Caco-2 (cell line): Measurements from ENCODE around the gene LGALS3. TPM values are rescaled to one million over a fixed set of nuclear protein-coding genes. Genes with fewer than 3 reads are reported as not detected.

Source experiments
- BruUV-seq: library from RNA; stranded (reverse); fragments of 400-500 nt; replicated peaks from 2 replicates; lab custom pipeline; 2021; lab: Mats Ljungman, UMichigan
- CTCF ChIA-PET: fragments of 300-600 bp; sonication (Branson Sonifier 250); formaldehyde crosslinking; loops from one replicate; lab custom pipeline; 2022; ENCODE audit warnings: antibody characterized with exemption; lab: Charles Lee
- POLR2A ChIA-PET: fragments of 300-600 bp; sonication (Branson Sonifier 250); formaldehyde crosslinking; loops from one replicate; lab custom pipeline; 2022; ENCODE audit warnings: antibody characterized with exemption; lab: Charles Lee
- DNase-seq, 2 experiments: peaks; one replicate each; pipeline versions ENCODE4 v3.0.0 to v3.0.0-alpha.2; 2020 to 2022
- H3K27me3 ChIP-seq: replicated peaks from 2 replicates; pipeline ENCODE4 v1.6.0; 2011; ENCODE audit warnings: low read length; ENCODE audit not compliant: control insufficient read depth, insufficient read depth
- H3K36me3 ChIP-seq: 2 replicates; pipeline ENCODE4 v1.5.1; 2011; ENCODE audit warnings: low read length; ENCODE audit not compliant: control insufficient read depth, insufficient read depth
- H3K4me1 ChIP-seq: fragments of 250-450 bp; sonication (Bioruptor Pico); 2 replicates; pipeline ENCODE4 v1.5.1; 2020; ENCODE audit warnings: mild to moderate bottlenecking
- H3K4me3 ChIP-seq: 2 replicates; pipeline ENCODE4 v1.5.1; 2011; ENCODE audit warnings: low read depth, mild to moderate bottlenecking, control low read depth, low read length
- H3K9me3 ChIP-seq: fragments of 250-450 bp; sonication (Bioruptor Pico); 2 replicates; pipeline ENCODE4 v1.5.1; 2020; ENCODE audit warnings: mild to moderate bottlenecking, moderate library complexity
- H3K27ac Mint-ChIP-seq: one replicate; pipeline ENCODE4 v1.8.0; 2022; ENCODE audit warnings: mixed read lengths; ENCODE audit not compliant: unreplicated experiment
- H3K27me3 Mint-ChIP-seq: one replicate; pipeline ENCODE4 v1.8.0; 2022; ENCODE audit warnings: mixed read lengths; ENCODE audit not compliant: insufficient read depth, unreplicated experiment
- H3K36me3 Mint-ChIP-seq: one replicate; pipeline ENCODE4 v1.8.0; 2022; ENCODE audit warnings: mild to moderate bottlenecking, mixed read lengths; ENCODE audit not compliant: insufficient read depth, unreplicated experiment
- H3K4me1 Mint-ChIP-seq: one replicate; pipeline ENCODE4 v1.8.0; 2022; ENCODE audit warnings: low read depth, mixed read lengths; ENCODE audit not compliant: unreplicated experiment
- H3K4me3 Mint-ChIP-seq: one replicate; pipeline ENCODE4 v1.8.0; 2022; ENCODE audit warnings: mild to moderate bottlenecking, moderate library complexity, mixed read lengths; ENCODE audit not compliant: unreplicated experiment
- H3K9me3 Mint-ChIP-seq: one replicate; pipeline ENCODE4 v1.8.0; 2022; ENCODE audit warnings: mixed read lengths; ENCODE audit not compliant: unreplicated experiment
- CTCF ChIP-seq, 2 experiments: fragments of 200-600 bp in 1 of 2; IDR thresholded peaks; 1 replicate in 1 of 2; 2 replicates in 1 of 2; pipeline versions ENCODE4 v1.5.1 to v1.8.0; 2011 to 2022; ENCODE audit warnings: antibody characterized with exemption in 1 of 2, control low read depth in 1 of 2, inconsistent platforms in 1 of 2, low read depth in 1 of 2, low read length in 1 of 2, mild to moderate bottlenecking in 1 of 2, moderate library complexity in 1 of 2; ENCODE audit not compliant: insufficient read depth in 1 of 2, severe bottlenecking in 1 of 2, unreplicated experiment in 1 of 2
- intact Hi-C: fragments of 100-400 bp; cut with micrococcal nuclease; formaldehyde crosslinking; loops from one replicate; pipeline ENCODE4 v1.10.0; 2022; ENCODE audit not compliant: unreplicated experiment
- total RNA-seq: library from RNA; stranded (reverse); gene quantifications from 2 replicates; pipeline ENCODE4 v1.2.3, GENCODE V29; 2022

LGALS3 gene
- total RNA-seq, 1 experiment from 2014 or later = 206 TPM

- Mint-ChIP-seq H3K4me3 (no peak overlapping the region), H3K27ac (no peak overlapping the region), H3K4me1 (no peaks in the 10 kb centered on the region), H3K36me3 (peaks cover 40% of the 10 kb centered on the region), H3K27me3 (no peaks in the 10 kb centered on the region), H3K9me3 (no peaks in the 10 kb centered on the region)
- no peak for DNase-seq
- Histone ChIP-seq H3K9me3 (no peaks in the 10 kb centered on the region), H3K4me1 (no peaks in the 10 kb centered on the region), H3K27me3 (no peaks in the 10 kb centered on the region), H3K4me3 (no peak overlapping the region), H3K36me3 (peaks cover 1% of the 10 kb centered on the region)
- no peak for TF ChIP-seq CTCF (IDR thresholded peaks at IDR 0.05; ENCODE audit: insufficient read depth in 1 of 2, low read depth in 1 of 2, low read length in 1 of 2, severe bottlenecking in 1 of 2, unreplicated experiment in 1 of 2)
- POLR2A ChIA-PET = no interaction called here
- BruUV-seq = no TSS peak
- intact Hi-C loops = no loop called here
- CTCF ChIA-PET = no interaction called here
Measured at GRCh38 chr14:55158412-55158811, 29.4 kb downstream of the LGALS3 start.

- peaks cover 47% of the 10 kb centered on the region for H3K36me3 Mint-ChIP-seq
- H3K4me1 Mint-ChIP-seq = no peaks in the 10 kb centered on the region
- Histone ChIP-seq H3K27me3 (no peaks in the 10 kb centered on the region), H3K4me1 (no peaks in the 10 kb centered on the region), H3K4me3 (no peak overlapping the region), H3K36me3 (peaks cover under 1% of the 10 kb centered on the region), H3K9me3 (no peaks in the 10 kb centered on the region)
- no peak overlapping the region for H3K4me3 Mint-ChIP-seq
- H3K27ac Mint-ChIP-seq = no peak overlapping the region
- DNase-seq = no peak
- H3K27me3 Mint-ChIP-seq = no peaks in the 10 kb centered on the region
- ChIA-PET CTCF (interaction anchor here (0.6 to 1.4 kb wide), 7 partner anchors 12 to 134 kb away, joined by 3 to 8 read pairs (median 6); partner anchors contain the start of genes MAPK1IP1L, SOCS4 and WDHD1), POLR2A (interaction anchor here (1.1 kb wide), 1 partner anchor 83 kb away, joined by 4 read pairs; no protein-coding TSS in a partner anchor)
- H3K9me3 Mint-ChIP-seq = no peaks in the 10 kb centered on the region
- peak; percentile 39 to 42 for TF ChIP-seq CTCF (IDR thresholded peaks at IDR 0.05; ENCODE audit: insufficient read depth in 1 of 2, low read depth in 1 of 2, low read length in 1 of 2, severe bottlenecking in 1 of 2, unreplicated experiment in 1 of 2)
- no TSS peak for BruUV-seq
- intact Hi-C loops = loop anchor here (1.0 kb wide), 2 partner anchors 72 to 110 kb away; partner anchors contain the start of gene MAPK1IP1L
Measured at GRCh38 chr14:55160989-55161388, 31.9 kb downstream of the LGALS3 start.

DNA sequence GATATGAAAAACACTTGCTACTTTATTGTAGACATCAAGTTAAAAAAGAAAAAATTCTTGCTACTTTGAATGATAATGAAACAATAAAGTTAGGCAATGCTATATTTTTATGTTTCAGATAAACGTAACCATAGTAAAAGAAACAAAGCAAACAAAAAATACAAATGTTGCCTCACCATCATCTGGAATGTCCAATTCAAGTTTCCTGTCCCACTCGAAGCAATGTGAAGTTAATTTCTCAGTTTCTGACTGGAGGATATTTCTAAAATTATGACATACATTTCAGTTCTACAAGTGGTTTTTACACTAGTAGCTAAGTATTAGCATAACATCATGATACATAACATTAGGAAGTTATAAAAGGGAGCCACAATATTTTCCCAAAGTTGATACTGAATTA is 41.5 kb downstream of the LGALS3 start:
- Mint-ChIP-seq H3K27me3 (no peaks in the 10 kb centered on the region), H3K4me3 (no peak overlapping the region), H3K9me3 (no peaks in the 10 kb centered on the region), H3K27ac (no peak overlapping the region), H3K4me1 (no peaks in the 10 kb centered on the region), H3K36me3 (peaks cover 57% of the 10 kb centered on the region)
- no peaks in the 10 kb centered on the region for H3K9me3 ChIP-seq
- H3K4me3 ChIP-seq = no peak overlapping the region
- H3K36me3 ChIP-seq = no peaks in the 10 kb centered on the region; the same call in 1 of the 2 replicates
- CTCF ChIA-PET = no interaction called here
- no TSS peak for BruUV-seq
- no peaks in the 10 kb centered on the region for H3K27me3 ChIP-seq
- intact Hi-C loops = no loop called here
- no peak for DNase-seq
- TF ChIP-seq CTCF (IDR thresholded peaks at IDR 0.05; ENCODE audit: insufficient read depth in 1 of 2, low read depth in 1 of 2, low read length in 1 of 2, severe bottlenecking in 1 of 2, unreplicated experiment in 1 of 2) = no peak
- POLR2A ChIA-PET = no interaction called here
- no peaks in the 10 kb centered on the region for H3K4me1 ChIP-seq
